ENCODE measurements around the gene MAGEL2. TPM values are rescaled to one million over a fixed set of nuclear protein-coding genes. Genes with fewer than 3 reads are reported as not detected.

The MAGEL2 gene
- 10 to 100 TPM in 11 of 12 donors, not detected in 1; 11.8 to 36.0 (median 18.3) TPM for polyA plus RNA-seq (ENCODE audit: insufficient read length in 12 of 12)
- long read RNA-seq, donor 1, full-length matches to known transcripts: 17 of 17 reads
- long read RNA-seq, donor 1, partial matches to known transcripts: 0 of 17 reads
- long read RNA-seq, donor 1, other reads (novel, unspliced or antisense): 0 of 17 reads
- long read RNA-seq, donor 2, full-length matches to known transcripts: 21 of 21 reads
- long read RNA-seq, donor 2, partial matches to known transcripts: 0 of 21 reads
- long read RNA-seq, donor 2, other reads (novel, unspliced or antisense): 0 of 21 reads
- long read RNA-seq, donor 3, full-length matches to known transcripts: 15 of 15 reads
- long read RNA-seq, donor 3, partial matches to known transcripts: 0 of 15 reads
- long read RNA-seq, donor 3, other reads (novel, unspliced or antisense): 0 of 15 reads
- long read RNA-seq, donor 4, full-length matches to known transcripts: 10 of 10 reads
- long read RNA-seq, donor 4, partial matches to known transcripts: 0 of 10 reads
- long read RNA-seq, donor 4, other reads (novel, unspliced or antisense): 0 of 10 reads
- long read RNA-seq, donor 5, full-length matches to known transcripts: 8 of 8 reads
- long read RNA-seq, donor 5, partial matches to known transcripts: 0 of 8 reads
- long read RNA-seq, donor 5, other reads (novel, unspliced or antisense): 0 of 8 reads
- long read RNA-seq, donor 6, full-length matches to known transcripts: 11 of 11 reads
- long read RNA-seq, donor 6, partial matches to known transcripts: 0 of 11 reads
- long read RNA-seq, donor 6, other reads (novel, unspliced or antisense): 0 of 11 reads
- long read RNA-seq, donor 7, full-length matches to known transcripts: 11 of 11 reads
- long read RNA-seq, donor 7, partial matches to known transcripts: 0 of 11 reads
- long read RNA-seq, donor 7, other reads (novel, unspliced or antisense): 0 of 11 reads
- long read RNA-seq, donor 8, full-length matches to known transcripts: 24 of 24 reads
- long read RNA-seq, donor 8, partial matches to known transcripts: 0 of 24 reads
- long read RNA-seq, donor 8, other reads (novel, unspliced or antisense): 0 of 24 reads
- long read RNA-seq, donor 9, full-length matches to known transcripts: 7 of 7 reads
- long read RNA-seq, donor 9, partial matches to known transcripts: 0 of 7 reads
- long read RNA-seq, donor 9, other reads (novel, unspliced or antisense): 0 of 7 reads
- long read RNA-seq, donor 10, full-length matches to known transcripts: 23 of 23 reads
- long read RNA-seq, donor 10, partial matches to known transcripts: 0 of 23 reads
- long read RNA-seq, donor 10, other reads (novel, unspliced or antisense): 0 of 23 reads
- long read RNA-seq, donor 11, full-length matches to known transcripts: 23 of 23 reads
- long read RNA-seq, donor 11, partial matches to known transcripts: 0 of 23 reads
- long read RNA-seq, donor 11, other reads (novel, unspliced or antisense): 0 of 23 reads

GRCh38 chr15:23647421-23648370 lies at the start of gene MAGEL2:
Gene MAGEL2, minus strand, starts transcription at chr15:23647867. Its CDS starts 125 bp downstream, at chr15:23647742.
- peak; percentile 78 for DNase-seq

DNA sequence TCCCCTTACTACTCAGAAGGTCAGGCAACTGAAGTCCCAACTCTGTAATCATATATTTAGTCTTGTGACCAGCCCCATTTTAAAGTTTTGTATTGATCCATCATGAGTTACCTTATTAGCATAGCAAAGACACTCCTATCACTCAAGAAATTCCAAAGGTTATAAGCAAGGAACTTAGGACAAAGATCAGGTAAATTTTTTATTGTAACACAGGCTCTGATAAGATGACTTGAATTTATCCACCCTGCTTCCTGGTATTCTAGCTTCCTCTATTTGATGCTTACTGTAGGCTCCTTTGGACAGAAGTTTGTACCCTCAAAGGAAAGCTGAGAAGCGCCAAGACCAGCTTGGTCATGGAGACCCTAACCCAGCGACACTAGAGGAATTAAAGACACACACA lies 47.6 kb upstream of the MAGEL2 start:
- DNase-seq: no peak

GRCh38 chr15:23694592-23694991 lies 46.9 kb upstream of the MAGEL2 start:
- no peak for DNase-seq

DNA sequence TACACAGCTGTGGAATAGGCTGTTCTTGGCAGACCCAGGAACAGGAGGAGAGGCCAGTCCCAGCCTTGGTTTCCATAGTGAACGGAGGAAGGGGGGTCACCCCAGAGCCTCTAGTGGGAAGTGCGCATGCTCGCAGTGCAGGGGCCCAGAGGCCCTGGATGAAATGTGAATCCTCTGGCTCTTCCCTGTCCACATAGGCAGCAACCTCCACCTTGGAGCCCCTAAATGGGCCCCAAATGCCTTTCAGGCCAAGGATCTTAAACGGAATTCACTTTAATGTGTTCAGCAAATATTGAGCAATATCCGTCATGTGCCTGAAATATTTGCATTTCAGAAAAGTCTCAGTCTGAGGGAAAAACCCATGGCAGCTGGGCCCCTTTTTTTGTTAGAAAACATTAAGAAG lies 42.8 kb upstream of the MAGEL2 start:
- DNase-seq: peak; percentile 93

- no peak for DNase-seq
Measured at GRCh38 chr15:23690015-23690414, 42.3 kb upstream of the MAGEL2 start.

GRCh38 chr15:23687143-23687470 lies 39.4 kb upstream of the MAGEL2 start, which contains the start of gene NDN:
Gene NDN, minus strand, starts transcription at chr15:23687305. Its CDS starts 88 bp downstream, at chr15:23687217.
- DNase-seq: peak; percentile 66

DNA sequence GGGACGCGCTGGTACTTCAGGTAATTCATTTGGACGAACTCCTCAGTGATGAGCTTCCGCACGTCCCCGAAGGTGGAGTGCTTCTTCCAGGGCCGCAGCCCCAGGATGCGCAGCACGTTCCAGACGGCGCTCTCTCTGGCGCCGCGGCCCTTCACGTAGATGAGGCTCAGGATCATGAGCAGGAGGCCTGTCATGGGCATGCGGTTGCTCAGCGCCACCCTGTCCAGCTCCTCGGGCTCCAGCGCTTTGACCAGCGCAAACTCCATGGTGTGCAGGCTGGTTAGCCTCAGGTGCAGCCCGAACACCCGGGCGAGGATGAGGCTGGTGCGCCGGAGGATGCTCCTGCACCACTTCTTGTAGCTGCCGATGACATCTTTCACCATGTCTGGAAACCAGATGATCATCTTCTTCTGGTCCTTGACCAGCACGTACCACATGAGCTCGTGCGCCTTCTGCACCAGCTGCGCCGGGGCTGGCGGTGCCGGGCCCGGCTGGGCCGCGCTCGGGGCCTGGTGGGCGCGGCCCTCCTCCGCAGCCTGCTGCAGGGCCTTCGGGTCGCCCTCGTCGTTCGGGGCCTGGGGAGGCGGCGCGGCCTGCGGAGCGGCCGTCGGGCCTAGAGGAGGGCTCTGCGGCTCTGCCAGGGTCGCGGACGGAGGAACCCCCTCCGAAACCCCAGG lies 38.9 kb upstream of the MAGEL2 start:
- no peak for DNase-seq

GRCh38 chr15:23671481-23671880 lies 23.8 kb upstream of the MAGEL2 start:
- no peak for DNase-seq

DNA sequence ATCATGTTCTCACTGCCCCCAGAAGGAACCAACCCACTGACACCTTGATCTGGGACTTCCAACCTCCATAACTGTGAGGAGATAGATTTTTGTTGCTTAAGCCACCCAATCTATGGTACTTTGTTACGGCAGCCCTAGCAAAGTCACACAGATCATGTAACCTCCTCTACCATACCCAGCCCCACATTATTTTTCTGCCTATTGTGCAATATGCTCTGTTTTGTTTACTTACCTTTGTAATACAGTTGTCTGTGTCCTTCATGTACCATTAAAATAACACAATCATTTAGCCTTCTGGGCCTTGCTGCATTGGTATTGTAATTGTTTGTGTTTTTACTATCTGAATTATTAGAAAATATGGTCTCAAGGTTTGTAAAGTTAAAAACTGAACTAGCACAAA lies 23.3 kb upstream of the MAGEL2 start:
- no peak for DNase-seq

GRCh38 chr15:23663232-23663631 lies 15.6 kb upstream of the MAGEL2 start:
- DNase-seq: no peak

DNA sequence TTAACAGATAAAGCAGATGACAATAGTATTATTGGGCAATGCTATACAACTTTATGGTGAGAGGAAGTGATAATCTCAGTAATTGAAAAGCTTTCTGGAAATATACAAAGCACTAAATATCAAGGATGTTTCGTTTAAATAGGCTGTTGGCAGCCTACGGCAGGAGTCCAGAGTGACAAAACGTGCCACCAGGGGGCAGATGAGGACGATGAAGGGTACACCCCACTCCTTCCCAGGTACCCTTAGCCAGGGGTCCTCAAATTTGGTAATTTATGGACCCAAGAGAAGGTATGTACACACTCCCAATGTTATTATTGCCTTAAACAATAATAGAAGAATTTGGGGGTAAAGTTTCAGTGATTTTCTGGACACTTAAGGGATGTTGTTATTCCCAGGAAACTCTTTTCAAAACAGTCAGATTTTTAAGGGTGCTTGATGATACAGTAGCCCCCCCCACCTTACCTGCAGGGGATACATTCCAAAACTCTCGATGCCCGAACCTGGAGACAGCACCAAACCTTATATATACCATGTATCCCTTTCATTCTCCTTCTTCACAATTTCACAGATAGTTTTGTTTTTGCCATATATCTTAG lies 1.4 kb upstream of the MAGEL2 start:
- no peak for DNase-seq

DNA sequence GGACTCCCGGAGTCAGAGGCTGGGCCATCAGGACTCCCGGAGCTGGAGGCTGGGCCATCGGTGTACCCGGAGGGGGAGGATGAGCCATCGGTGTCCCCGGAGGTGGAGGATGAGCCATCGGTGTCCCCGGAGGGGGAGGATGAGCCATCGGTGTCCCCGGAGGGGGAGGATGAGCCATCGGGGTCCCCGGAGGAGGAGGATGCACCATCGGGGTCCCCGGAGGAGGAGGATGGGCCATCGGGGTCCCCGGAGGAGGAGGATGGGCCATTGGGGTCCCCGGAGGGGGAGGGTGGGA lies 719 bp downstream of the MAGEL2 start:
- no peak for DNase-seq

GRCh38 chr15:23646165-23647000 lies 1.3 kb downstream of the MAGEL2 start:
- no peak for DNase-seq

GRCh38 chr15:23645371-23646164 lies 2.1 kb downstream of the MAGEL2 start:
- no peak for DNase-seq

- DNase-seq: no peak
Measured at GRCh38 chr15:23644829-23645228, 2.8 kb downstream of the MAGEL2 start.

DNA sequence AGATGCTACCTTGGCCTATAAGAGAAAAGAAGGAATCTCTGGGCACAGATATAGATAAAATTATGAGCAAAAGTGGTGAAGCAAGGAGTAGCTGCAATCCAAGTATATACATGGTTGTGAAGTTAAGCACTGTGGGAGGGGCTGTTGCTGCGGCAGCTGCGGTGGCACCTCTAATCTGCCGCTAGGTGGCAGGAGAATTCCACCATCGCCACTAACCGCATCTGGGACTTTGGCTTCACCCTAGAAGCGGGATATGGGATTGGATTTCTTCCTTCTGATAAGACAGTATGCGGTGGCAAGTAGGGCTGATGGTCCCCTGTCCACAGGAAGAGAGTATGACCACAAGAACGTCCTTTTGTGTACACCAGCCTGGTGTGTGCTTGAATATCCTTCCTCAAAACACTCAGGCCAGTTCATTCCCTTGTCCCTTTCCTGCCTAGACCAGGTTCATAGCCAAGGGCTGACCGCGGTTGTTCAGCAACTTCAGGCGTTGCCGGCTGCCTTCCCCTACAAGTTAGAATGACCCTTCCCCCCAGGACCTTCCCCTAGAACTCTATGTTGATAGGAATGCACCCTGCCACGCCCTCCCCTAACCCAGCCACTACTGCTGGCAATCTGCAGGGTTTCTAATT lies 5.1 kb downstream of the MAGEL2 start:
- peak; percentile 68 for DNase-seq

- no peak for DNase-seq
Measured at GRCh38 chr15:23634181-23634580, 13.5 kb downstream of the MAGEL2 start.

Measured in muscle of arm (tissue), 14 donors.